Suprapubic skin (tissue), 4 donors: Measurements from ENCODE around the gene EDEM3.

ENCODE experiments used
- CTCF ChIP-seq, 2 donors: fragments of 200-600 bp in 1 of 2; fragments of 450-650 bp in 1 of 2; sonication (generic) in 1 of 2; IDR thresholded peaks; one replicate each; pipeline ENCODE4 v1.5.1; 2016 to 2019; ENCODE audit warnings: antibody characterized with exemption in 2 of 2, mild to moderate bottlenecking in 1 of 2, moderate library complexity in 1 of 2
- POLR2A ChIP-seq, 2 donors: fragments of 450-650 bp; IDR thresholded peaks; one replicate each; pipeline ENCODE4 v1.6.1; 2017; ENCODE audit warnings: antibody characterized with exemption in 2 of 2, mild to moderate bottlenecking in 2 of 2, moderate library complexity in 2 of 2
- POLR2AphosphoS5 ChIP-seq, 3 donors: sonication (generic); formaldehyde crosslinking; IDR thresholded peaks; one replicate each; pipeline ENCODE4 v1.6.1; 2017; ENCODE audit warnings: antibody characterized with exemption in 3 of 3

- TF ChIP-seq POLR2A (IDR thresholded peaks at IDR 0.05) (no peak), CTCF (IDR thresholded peaks at IDR 0.05) (no peak), POLR2AphosphoS5 (IDR thresholded peaks at IDR 0.05) (no peak)
Measured at GRCh38 chr1:184745110-184745509, 9.5 kb downstream of the EDEM3 start.
